IPS-18c (cell line): Measurements from ENCODE around the gene DACH2.

Experiments used
- H3K4me3 ChIP-seq: 2 replicates; pipeline ENCODE4 v1.7.0; 2013; ENCODE audit warnings: low read depth, mild to moderate bottlenecking, low read length, moderate library complexity; ENCODE audit not compliant: insufficient read depth
- H3K9me3 ChIP-seq: one replicate; pipeline ENCODE4 v1.6.1; 2013; ENCODE audit warnings: mild to moderate bottlenecking, low read length, moderate library complexity; ENCODE audit not compliant: control insufficient read depth, insufficient read depth

The DACH2 gene

DNA sequence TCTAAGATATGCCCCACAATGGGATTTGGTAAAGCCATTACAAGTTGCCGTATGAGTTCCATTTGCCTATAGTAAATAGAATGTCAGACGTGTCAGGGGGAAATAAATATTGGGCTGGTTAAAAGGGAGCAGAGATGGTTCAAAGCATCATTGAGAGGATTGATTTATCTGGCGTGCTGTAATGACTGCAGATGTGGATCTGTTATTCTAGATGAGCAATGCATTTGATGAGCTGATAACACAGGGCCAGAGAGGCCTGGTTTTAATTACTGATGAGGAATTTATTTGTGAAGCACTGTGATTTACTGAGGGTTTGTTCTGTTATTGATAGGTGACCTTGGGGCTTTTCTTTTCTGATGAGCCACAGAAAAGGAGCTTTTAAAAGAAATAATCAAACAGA, 62.5 kb downstream of the DACH2 start:
- H3K9me3 ChIP-seq: no peaks in the 10 kb centered on the region
- no peak overlapping the region for H3K4me3 ChIP-seq

DNA sequence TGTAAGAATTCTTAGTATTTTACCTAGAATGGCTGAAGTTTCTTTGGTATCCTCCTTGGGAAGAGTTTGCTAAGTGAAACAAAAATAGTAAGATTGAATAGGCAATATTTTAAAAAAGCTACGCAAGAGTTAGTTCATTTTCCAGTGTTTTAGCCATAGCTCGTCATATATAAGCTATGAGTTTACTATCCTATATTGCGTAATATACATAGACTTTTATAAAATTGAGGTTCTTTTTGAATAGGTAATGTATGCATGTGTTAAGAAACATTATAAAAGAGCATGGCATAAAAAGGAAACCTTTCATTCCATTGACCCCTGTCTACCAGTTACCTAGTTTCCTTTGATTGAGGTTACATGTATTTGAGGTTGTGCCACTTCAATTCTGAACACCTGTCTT, 67.0 kb downstream of the DACH2 start:
- Histone ChIP-seq H3K4me3 (no peak overlapping the region), H3K9me3 (no peaks in the 10 kb centered on the region)

DNA sequence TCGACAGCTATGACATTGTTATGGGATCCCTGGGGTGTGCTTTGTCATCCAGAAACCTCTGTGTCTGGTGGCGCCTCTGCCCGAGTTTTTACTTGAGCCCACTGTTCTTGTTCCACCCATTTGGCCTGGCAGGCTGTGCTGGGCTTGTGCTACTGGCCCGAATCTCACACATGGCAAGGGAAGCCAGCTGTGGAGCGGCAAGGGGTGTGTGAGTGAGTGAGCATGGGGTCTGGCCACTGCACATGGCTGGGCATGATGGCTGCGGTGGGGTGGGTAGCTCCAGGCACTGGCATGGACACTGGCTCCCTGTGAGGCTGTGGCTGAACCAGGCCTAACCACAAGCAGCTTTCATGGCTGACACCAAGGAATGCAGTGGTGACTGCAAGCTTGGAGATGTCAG, 89.2 kb downstream of the DACH2 start:
- Histone ChIP-seq H3K9me3 (peaks cover 14% of the 10 kb centered on the region), H3K4me3 (no peak overlapping the region)

DNA sequence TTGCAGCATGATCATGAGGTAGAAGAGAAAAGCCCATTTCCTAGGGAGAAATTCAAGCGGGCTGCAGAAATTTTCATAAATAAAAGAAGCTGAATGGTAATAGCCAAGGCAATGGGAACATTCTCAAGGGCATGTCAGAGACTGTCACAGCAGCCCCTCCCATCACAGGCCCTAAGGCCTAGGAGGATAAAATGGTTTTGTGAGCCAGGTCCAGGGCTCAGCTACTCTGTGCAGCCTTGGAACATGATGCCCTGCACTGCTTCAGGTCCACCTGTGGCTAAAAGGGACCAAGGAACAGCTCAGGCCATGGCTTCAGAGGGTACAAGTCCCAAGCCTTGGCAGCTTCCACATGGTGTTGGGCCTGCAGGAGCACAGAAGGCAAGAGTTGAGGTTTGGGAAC, 93.3 kb downstream of the DACH2 start:
- Histone ChIP-seq H3K4me3 (no peak overlapping the region), H3K9me3 (peaks cover 10% of the 10 kb centered on the region)

DNA sequence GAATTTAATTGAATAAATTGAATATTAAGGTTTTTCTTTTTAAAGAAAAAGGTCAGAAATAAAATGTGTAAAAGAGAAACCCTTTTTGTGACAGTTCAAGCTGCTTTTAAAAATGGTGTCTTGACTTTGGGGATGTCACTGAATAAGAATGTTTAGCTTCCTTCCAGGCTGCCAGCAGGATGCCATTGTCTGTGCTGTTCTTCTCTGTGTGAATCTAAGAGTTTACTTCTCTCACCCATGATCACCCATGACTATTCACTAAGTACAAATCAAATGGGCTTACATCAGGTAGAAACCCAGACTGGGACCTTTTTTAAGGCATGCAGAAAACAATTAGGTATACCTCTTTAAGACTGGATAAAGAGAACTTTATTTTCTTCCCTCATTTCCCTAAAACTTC, 115.3 kb downstream of the DACH2 start:
- Histone ChIP-seq H3K9me3 (no peaks in the 10 kb centered on the region), H3K4me3 (no peak overlapping the region)

DNA sequence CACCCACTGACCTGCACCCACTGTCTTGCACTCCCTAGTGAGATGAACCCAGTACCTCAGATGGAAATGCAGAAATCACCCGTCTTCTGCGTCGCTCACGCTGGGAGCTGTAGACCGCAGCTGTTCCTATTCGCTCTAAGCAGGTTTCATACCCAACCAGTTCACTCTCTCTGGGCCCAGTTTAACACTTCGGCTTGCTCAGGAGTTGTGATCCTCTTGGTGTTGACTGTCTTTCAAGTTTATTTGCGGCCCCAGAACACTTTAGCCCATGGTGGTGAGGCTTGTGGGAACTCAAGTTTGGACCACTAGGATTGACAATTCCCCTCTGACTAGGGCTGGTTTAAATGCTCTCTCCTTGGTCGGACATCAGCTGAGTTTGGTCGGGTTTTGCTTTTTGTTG, 147.0 kb downstream of the DACH2 start:
- Histone ChIP-seq H3K4me3 (peak overlapping the region; percentile 20; the same call in 1 of the 2 replicates), H3K9me3 (no peaks in the 10 kb centered on the region)

DNA sequence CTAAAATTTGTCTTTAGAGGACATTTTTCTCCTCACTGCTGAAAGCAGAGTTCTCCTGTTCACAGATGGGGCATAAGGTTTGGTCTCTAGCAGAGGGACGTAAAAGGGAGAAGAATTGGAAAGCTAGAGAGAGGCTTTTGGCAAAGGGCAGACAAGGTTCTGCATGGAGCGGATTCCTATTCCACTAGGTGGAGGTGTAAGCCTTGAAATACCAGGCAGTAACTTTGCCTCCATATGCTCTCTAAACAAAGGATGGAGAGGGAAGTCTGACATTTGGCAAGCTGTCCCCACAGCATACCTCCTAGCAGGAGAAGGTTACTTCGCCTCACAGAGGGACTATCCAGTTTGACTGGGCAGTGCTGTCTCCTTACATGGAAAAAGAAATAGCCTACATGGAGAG, 174.7 kb downstream of the DACH2 start:
- Histone ChIP-seq H3K9me3 (peaks cover 5% of the 10 kb centered on the region), H3K4me3 (no peak overlapping the region; the same call in 1 of the 2 replicates)

DNA sequence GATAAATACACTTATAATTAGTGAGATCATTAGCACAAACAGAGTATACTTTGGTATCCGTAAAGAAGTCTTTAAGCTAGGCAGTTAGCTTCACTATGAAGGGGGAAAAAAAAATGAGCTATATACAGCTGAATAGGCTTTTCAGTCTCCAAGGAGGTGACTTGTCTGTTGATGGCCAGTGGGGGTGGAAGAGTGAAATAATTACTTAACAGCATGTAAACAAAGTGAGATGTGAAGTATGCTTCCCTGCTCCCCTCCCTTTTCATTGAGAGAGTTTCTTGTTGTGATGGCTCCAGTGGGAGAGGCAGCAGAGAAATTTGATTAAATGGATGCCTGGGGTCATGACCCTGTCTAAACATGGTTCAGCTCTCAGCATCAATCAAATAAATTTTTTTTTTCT, 180.9 kb downstream of the DACH2 start:
- Histone ChIP-seq H3K4me3 (no peak overlapping the region), H3K9me3 (no peaks in the 10 kb centered on the region)

DNA sequence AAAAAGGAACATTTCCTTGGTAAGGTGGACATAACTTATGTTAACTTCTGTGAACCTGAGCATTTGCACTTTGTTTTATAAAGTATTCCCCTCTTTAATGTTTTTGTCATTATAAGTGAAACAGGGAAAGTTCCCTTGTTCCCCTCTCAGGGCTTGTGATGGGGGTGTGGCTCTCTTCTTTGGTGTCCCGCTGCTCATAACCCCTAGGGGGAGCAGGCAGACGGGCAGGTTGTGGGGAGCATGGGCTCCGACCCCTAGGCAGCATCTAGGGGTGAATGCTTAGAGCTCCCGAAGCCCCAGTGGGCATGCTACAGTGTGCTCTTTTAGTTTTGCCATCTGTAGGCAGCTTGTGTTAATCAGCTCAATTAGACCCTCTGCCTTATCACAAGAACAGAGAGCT, 200.4 kb downstream of the DACH2 start:
- no peaks in the 10 kb centered on the region for H3K9me3 ChIP-seq
- H3K4me3 ChIP-seq: no peak overlapping the region

DNA sequence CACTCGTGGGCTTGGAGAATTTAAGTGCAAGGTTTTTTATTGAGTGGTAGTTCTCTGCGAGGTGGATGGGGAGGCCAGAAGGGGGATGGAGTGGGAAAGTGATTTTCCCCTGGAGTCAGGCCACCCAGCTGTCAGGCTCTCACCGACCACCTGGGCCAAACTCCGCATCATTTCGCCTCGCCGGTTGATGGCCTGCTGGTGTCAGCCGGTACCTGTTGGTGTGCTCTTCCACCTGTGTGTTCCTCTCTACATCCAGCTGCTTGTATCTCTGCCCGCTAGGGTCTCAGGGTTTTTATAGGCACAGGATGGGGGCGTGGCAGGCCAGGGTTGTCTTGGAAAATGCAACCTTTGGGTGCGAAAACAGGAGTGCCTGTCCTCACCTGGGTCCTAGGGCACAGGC, 200.9 kb downstream of the DACH2 start:
- no peak overlapping the region for H3K4me3 ChIP-seq
- no peaks in the 10 kb centered on the region for H3K9me3 ChIP-seq

DNA sequence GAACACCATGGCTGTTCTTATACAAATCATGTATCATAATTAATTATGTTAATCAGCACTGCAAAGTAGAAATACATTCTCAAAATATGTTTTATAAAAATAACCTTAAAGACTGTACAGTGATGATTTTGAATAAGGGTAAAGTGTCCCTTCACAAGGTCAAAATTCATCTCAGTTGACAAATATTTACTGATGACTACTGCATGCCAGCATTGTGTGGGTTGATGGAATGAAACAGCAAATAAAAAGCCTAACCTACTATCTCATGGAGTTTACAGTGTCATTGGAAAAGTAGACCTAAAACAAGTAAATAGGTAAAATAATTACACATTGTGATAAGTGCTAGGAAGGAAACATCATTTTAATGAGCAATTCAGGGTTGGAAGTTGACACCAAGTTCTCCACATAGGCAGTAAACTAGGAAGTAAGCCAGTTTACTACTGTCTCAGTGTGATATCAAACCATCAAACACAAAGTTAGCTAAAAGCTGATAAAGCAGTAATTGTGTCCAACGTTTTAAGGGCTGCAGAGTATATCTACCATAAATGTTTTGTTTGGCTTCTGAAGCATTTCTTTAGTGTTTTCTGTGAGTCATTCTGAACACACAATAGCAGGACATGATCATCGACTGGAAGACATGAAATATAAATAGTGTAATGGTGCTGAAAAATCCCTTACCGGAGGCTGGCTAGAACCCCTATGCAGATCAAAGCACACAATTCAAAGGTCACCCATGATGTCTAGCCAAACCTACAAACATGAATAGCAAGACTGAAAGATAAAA, 221.8 kb downstream of the DACH2 start:
- no peak overlapping the region for H3K4me3 ChIP-seq
- H3K9me3 ChIP-seq: no peaks in the 10 kb centered on the region

DNA sequence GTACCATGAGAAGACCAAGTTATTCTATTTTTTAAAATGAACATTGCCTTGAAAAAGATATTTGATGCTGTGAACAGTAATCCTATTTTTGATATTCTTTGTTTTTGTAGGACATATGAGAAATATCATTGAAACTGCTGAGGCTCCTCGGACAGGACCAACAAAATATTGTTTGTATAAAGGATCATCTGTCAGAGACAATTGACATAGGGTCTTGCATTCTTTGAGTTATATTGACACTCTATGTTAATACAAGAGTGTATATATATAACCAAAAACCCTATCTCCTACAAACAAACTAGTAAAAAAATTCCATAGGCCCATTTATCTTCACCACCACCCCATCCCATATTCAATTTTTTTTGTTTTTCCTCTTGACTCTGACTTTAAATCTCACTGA, 222.7 kb downstream of the DACH2 start:
- Histone ChIP-seq H3K4me3 (no peak overlapping the region), H3K9me3 (no peaks in the 10 kb centered on the region)

DNA sequence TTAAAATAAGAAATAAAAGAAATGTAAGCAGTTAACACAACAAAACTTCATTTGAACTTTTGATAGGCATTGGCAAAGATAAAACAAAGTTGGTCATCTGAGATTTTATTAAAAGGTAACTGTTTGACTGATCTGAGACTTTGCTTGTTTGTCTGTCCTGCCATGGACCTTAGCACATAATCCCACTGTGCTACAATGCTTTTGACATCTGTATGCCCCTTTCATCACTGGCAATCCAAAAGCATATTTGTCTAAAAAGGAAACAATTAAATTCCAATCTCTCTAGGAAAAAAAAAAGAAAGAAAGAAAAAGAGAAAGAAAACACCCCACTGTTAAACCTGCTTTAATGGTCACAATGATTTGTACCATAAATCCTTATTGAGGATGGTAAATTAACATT, 231.0 kb downstream of the DACH2 start:
- Histone ChIP-seq H3K4me3 (no peak overlapping the region), H3K9me3 (no peaks in the 10 kb centered on the region)

DNA sequence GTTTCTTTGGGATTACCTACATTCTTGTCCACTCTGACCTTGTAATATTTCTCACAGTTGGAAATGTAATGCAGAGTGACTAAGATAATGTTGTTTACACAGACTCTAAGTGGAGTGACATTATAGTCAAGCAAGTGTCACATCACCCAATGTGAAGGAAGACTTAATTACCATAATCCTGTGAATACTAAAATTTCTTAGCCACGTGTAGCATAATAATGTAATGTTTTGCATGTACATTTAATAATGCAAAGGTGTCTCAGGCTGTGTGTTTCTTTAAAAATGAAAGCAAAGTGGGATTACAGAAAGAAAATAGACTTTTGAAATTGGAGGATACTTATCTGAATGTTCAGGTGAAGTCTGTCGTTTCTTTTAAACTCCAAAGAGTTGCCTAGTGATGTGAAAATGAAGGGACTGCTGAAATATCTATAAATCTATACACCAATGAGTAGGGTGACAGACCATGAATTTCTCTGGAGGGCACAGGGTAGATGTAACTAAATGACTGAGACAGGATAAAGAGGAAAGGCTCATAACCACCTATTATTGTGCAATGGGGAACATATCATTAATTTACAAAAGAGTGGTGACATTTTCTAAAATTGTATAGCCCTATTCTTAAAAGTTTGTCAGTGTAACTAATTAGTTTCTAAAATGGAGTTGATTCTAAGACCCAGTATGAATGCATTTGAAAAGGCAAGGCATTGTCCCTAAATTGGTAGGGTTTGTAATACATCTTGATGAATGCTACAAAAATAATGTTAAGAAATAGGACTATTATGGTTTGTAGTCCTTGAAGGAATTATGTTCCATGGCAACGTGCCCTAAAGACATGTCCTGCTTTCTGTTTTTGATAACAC, 235.7 kb downstream of the DACH2 start:
- Histone ChIP-seq H3K4me3 (no peak overlapping the region), H3K9me3 (no peaks in the 10 kb centered on the region)

DNA sequence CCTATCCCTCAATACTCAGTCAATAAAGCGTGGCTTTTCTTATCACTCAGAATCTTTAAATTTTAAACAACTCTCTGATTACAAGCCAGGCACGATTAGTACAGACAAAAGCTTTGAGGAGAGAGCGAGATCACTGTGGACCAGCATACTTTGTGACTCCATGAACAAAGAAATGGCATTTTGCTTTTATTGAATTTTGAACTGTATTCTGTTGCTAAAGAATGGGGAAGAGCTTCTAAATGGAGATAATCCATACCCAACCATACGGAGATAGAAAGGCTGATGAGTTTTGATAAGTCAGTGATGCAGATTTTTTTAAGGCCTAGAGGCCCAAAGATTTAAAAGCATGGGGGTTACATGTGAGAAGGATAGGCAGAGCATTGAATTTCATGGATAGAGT, 259.1 kb downstream of the DACH2 start:
- Histone ChIP-seq H3K4me3 (no peak overlapping the region), H3K9me3 (peaks cover 2% of the 10 kb centered on the region)

DNA sequence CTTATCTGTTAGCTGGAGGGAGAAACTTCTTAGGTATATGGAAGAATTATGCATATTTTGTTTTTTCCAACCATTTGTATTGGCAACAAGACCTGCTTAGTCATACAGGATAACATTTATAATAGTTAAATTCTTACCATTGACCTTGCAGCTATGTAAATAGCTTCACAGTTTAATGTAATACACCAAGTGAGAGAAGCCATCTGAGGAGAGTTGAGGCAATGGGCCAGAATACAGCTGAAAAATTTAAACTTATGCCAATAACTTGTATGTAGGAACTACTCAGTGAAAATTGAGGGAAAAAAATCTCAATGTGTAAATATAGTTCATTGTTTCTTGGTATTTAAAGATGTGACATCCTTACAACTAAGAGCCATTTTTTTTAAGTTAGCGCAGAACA, 273.5 kb downstream of the DACH2 start:
- Histone ChIP-seq H3K4me3 (no peak overlapping the region), H3K9me3 (peaks cover 2% of the 10 kb centered on the region)

DNA sequence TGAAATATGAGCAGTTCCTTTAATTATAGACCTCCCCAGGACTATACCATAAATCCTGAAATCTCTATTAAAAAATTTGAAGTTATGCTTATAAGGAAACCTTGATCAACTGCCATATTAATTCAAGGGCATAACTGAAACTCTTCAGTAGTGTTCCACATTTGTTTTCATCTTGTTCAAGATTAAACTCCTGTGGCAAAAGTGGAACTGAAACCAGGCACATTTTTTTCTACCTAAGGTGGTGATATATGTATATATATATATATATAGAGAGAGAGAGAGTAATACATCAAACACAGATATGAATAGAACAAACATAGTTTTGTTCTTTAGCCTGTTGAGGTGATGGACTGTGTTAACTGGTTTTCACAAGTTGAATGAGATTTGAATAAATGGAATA, 287.9 kb downstream of the DACH2 start:
- H3K4me3 ChIP-seq: no peak overlapping the region

DNA sequence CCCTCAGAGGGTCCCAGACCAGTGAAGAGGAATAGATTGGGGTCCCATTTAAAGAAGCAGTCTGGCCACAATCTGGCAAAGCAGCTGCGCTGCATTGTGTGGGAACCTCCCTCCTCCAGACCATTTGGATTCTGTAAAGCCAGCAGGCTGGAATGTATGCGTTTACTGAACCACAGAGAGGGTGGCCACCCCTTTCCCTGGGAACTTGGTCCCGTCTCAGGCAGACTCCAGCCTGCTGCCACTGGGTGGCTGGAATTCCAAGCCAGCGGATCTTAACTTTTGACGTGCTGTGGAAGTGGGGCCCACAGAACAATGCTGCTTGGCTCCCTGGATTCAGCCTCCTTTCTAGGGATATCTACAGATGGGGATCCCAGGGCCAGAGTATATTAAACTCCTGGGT, 307.2 kb downstream of the DACH2 start:
- Histone ChIP-seq H3K4me3 (no peak overlapping the region), H3K9me3 (no peaks in the 10 kb centered on the region)

More for the DNA sequence above, 287.9 kb downstream of the DACH2 start:
- H3K9me3 ChIP-seq: no peaks in the 10 kb centered on the region
